GM12891 (cell line): ENCODE measurements around the gene MAML2.

ENCODE experiments used
- POLR2A ChIP-seq: IDR thresholded peaks from 2 replicates; pipeline ENCODE4 v1.6.1; 2011; ENCODE audit warnings: low read depth, low read length, control low read depth
- POLR2AphosphoS5 ChIP-seq: IDR thresholded peaks from 2 replicates; pipeline ENCODE4 v1.6.1; 2011; ENCODE audit warnings: low read depth, low read length, control low read depth
- TAF1 ChIP-seq: IDR thresholded peaks from 2 replicates; pipeline ENCODE4 v1.6.1; 2011; ENCODE audit warnings: low read depth, low read length, control low read depth

DNA sequence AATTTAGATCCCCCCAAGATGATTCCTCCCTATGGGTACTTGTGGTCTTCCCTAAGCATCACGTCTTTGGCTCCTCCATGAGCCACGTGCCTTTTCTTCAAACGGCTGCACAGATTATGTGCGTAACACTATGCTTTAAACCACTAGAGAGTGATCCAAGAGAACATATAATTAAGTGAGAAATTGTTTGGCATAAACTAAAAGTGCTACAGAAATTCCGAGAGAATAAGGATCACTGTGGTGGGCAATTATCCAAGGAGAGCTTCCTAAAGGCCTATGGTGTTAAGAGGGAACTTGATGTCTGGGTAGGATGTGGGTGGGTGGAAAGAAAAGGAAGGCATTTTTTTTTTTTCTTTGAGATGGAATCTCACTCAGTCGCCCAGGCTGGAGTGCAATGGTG, 110.9 kb downstream of the MAML2 start:
- TF ChIP-seq POLR2A (no peak), TAF1 (no peak), POLR2AphosphoS5 (no peak)
